GM12801 (cell line): ENCODE results near the gene GCM1.

Source experiments
- TF ChIP-seq, protein P1 (sequence below): IDR thresholded peaks from one replicate; pipeline ENCODE4 v1.5.1; 2011; ENCODE audit warnings: control low read depth; ENCODE audit not compliant: insufficient read length; ENCODE audit errors: extremely low read depth

GCM1 gene

GRCh38 chr6:53148684-53149083 lies at the start of gene GCM1:
GCM1 (minus strand) TSS chr6:53148841; CDS start chr6:53145632, 3,209 bp downstream.
- TF ChIP-seq, protein P1, sequence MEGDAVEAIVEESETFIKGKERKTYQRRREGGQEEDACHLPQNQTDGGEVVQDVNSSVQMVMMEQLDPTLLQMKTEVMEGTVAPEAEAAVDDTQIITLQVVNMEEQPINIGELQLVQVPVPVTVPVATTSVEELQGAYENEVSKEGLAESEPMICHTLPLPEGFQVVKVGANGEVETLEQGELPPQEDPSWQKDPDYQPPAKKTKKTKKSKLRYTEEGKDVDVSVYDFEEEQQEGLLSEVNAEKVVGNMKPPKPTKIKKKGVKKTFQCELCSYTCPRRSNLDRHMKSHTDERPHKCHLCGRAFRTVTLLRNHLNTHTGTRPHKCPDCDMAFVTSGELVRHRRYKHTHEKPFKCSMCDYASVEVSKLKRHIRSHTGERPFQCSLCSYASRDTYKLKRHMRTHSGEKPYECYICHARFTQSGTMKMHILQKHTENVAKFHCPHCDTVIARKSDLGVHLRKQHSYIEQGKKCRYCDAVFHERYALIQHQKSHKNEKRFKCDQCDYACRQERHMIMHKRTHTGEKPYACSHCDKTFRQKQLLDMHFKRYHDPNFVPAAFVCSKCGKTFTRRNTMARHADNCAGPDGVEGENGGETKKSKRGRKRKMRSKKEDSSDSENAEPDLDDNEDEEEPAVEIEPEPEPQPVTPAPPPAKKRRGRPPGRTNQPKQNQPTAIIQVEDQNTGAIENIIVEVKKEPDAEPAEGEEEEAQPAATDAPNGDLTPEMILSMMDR: no peak

DNA sequence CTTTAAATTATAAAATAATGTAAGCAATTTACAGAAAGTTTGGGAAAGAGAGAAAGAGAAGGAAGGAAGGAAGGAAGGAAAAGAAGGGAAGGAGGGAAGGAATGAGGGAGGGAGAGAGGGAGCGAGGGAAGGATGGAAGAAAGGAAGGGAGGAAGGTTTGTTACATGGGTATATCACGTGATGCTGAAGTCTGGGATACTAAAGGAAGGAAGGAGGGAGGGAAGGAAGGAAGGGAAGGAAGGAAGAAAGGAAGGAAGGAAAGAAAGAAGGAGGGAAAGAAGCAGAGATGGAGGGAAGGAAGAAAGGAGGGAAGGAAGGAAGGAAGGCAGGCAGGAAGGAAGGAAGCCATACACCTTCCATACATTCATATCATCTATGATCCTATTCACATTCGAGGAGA lies 48.9 kb upstream of the GCM1 start:
- TF ChIP-seq, protein P1: no peak

GRCh38 chr6:53195048-53195447 lies 46.4 kb upstream of the GCM1 start:
- TF ChIP-seq, protein P1: no peak

- TF ChIP-seq, protein P1: no peak
Observed at GRCh38 chr6:53192682-53193188, 44.1 kb upstream of the GCM1 start.

DNA sequence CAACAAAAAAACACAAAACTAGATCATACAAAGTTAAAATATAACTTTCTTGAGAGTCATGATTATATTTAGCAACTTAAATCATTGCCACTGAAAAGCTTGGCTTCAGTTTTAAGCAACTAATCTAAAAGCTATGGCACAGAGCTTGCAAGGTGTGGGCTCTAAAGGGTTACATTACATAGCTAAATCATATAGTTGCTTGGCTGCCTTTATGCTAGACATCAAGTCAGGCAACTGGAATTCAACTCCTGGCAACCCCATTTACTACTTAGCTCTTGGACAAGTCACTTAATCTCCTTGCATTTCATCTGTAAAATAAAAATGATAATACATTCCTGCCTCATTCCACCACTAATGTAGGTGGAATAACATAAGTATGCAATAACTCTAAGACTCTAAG lies 40.9 kb upstream of the GCM1 start:
- TF ChIP-seq, protein P1: no peak

DNA sequence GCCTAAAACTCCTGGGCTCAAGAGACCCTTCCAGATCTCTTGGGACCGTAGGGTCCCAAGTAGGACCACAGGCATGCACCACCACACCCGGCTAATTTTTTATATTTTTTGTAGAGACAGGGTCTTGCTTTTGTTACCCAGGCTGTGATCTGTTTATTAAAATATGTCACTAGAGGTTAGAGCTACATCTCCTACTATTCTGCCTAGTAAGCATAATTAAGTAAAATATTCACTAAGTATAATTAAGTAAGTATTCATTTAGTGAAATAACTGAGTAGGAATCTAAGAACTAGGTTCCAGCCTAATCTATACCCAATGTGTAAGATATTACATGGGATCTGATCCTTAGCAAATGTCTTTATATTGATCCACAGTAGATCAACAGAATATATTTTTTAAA lies 40.2 kb upstream of the GCM1 start:
- TF ChIP-seq, protein P1: no peak

DNA sequence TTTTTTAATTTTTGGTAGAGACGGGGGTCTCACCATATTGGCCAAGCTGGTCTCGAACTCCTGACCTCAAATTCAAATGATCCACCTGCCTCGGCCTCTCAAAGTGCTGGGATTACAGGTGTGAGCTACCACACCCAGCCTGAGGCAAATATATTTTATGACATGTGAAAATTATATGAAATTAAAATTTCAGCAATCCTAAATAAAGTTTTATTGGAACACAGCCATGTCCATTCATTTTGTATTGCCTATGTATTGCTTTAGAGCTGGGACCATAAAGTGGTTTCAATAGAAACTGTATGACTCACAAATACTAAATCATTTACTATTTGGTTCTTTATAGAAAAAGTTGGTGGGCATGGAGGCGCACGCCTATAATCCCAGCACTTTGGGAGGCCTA lies 32.0 kb upstream of the GCM1 start:
- TF ChIP-seq, protein P1: no peak
